Stimulated activated naive CD8-positive, alpha-beta T cell treated with anti-CD3 and anti-CD28 coated beads, Interleukin-15, Interleukin-2, amounts not matched to agents 100 ng/mL and 50 ng/mL, for 24 hours (primary cell): ENCODE measurements around the gene PDLIM7.

ENCODE experiments used
- H3K27ac Mint-ChIP-seq: one replicate; pipeline ENCODE4 v1.8.0; 2021; ENCODE audit warnings: mild to moderate bottlenecking, mixed read lengths
- H3K27me3 Mint-ChIP-seq: one replicate; pipeline ENCODE4 v1.8.0; 2021; ENCODE audit warnings: mixed read lengths
- H3K36me3 Mint-ChIP-seq: one replicate; pipeline ENCODE4 v1.8.0; 2021; ENCODE audit warnings: low read depth, mixed read lengths
- H3K4me1 Mint-ChIP-seq: one replicate; pipeline ENCODE4 v1.8.0; 2021; ENCODE audit warnings: low read depth, mixed read lengths
- H3K4me3 Mint-ChIP-seq: one replicate; pipeline ENCODE4 v1.8.0; 2021; ENCODE audit warnings: mild to moderate bottlenecking, mixed read lengths
- H3K9me3 Mint-ChIP-seq: one replicate; pipeline ENCODE4 v1.8.0; 2021; ENCODE audit warnings: mixed read lengths

Gene PDLIM7

GRCh38 chr5:177456976-177457851 lies 40.2 kb downstream of the PDLIM7 start:
- Mint-ChIP-seq H3K4me3 (peak overlapping the region; percentile 48), H3K36me3 (peaks cover 15% of the 10 kb centered on the region), H3K27me3 (no peaks in the 10 kb centered on the region), H3K27ac (no peak overlapping the region), H3K4me1 (peaks cover 32% of the 10 kb centered on the region), H3K9me3 (no peaks in the 10 kb centered on the region)

- H3K9me3 Mint-ChIP-seq = no peaks in the 10 kb centered on the region
- no peaks in the 10 kb centered on the region for H3K27me3 Mint-ChIP-seq
- no peak overlapping the region for H3K27ac Mint-ChIP-seq
- peaks cover 13% of the 10 kb centered on the region for H3K36me3 Mint-ChIP-seq
- peaks cover 32% of the 10 kb centered on the region for H3K4me1 Mint-ChIP-seq
- H3K4me3 Mint-ChIP-seq = peak overlapping the region; percentile 66
Observed at GRCh38 chr5:177456591-177456964, 40.8 kb downstream of the PDLIM7 start.

GRCh38 chr5:177455661-177456590 lies 41.5 kb downstream of the PDLIM7 start:
- Mint-ChIP-seq H3K9me3 (no peaks in the 10 kb centered on the region), H3K27me3 (no peaks in the 10 kb centered on the region), H3K27ac (peak overlapping the region; percentile 90), H3K4me1 (peaks cover 32% of the 10 kb centered on the region), H3K36me3 (peaks cover 9% of the 10 kb centered on the region), H3K4me3 (peak overlapping the region; percentile 87)

- H3K36me3 Mint-ChIP-seq = peaks cover 9% of the 10 kb centered on the region
- H3K4me1 Mint-ChIP-seq = peaks cover 32% of the 10 kb centered on the region
- peak overlapping the region; percentile 67 for H3K27ac Mint-ChIP-seq
- H3K27me3 Mint-ChIP-seq = no peaks in the 10 kb centered on the region
- no peaks in the 10 kb centered on the region for H3K9me3 Mint-ChIP-seq
- peak overlapping the region; percentile 87 for H3K4me3 Mint-ChIP-seq
Observed at GRCh38 chr5:177455036-177455660, 42.3 kb downstream of the PDLIM7 start.

DNA sequence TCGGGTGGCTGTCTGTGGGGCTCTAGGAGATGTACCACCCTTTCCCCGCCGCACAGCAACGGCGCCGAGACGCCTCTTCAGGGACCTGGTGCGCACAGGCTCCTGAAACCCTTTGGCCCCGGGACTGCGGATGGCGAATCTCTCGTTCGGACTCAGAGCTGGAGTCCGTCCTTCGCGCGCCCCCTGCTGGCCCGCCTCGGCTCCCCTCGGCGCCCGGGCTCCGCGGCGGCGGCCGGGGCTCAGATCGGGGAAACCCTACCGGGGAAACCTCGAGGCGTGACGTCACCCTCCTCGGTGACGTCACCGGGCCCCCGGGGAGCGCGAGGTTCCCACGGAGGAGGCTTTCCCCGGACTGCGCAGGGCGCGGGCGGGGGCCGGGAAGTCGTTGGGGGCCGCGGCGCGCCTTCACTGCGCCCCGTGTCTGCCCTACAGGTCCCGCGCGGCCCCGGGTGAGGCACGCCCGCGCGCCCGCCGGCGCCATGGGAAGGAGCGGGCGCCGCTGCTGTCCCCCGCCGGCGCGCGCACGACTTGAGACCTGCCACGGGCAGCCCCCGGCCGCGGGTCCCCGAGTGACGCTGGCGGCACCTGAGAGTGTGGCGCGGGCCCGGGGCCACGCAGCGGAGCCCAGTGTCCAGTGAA lies 42.9 kb downstream of the PDLIM7 start:
- H3K4me1 Mint-ChIP-seq = peaks cover 32% of the 10 kb centered on the region
- peak overlapping the region; percentile 87 for H3K4me3 Mint-ChIP-seq
- no peaks in the 10 kb centered on the region for H3K9me3 Mint-ChIP-seq
- peaks cover 9% of the 10 kb centered on the region for H3K36me3 Mint-ChIP-seq
- H3K27me3 Mint-ChIP-seq = no peaks in the 10 kb centered on the region
- H3K27ac Mint-ChIP-seq = no peak overlapping the region

DNA sequence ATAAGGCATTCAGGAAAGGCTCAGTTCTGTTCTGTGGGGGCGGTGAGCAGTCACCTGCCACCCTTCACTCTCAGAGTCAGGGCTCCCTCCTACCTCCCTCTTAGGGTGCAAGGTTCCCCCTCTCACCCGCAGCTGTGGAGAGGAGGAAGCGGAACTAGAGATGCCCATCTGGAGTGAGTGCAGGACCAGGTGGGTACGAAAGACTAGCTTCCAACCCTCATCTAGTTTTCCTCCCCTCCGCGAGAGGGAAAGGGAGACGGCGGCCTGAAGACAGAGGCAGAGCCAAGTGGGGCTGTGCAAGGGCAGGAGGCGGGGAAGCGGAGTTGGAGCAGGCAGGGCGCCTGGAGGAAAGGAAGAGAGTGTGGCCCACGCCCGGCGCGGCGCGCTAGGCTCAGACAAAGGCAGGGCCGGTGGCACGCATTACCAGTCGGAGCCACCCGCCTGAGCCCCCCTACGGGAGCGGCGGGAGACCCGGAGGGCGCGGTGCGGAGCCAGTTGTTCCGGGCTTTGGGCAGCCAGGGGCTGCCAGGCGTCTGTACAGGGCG lies 43.5 kb downstream of the PDLIM7 start:
- Mint-ChIP-seq H3K9me3 (no peaks in the 10 kb centered on the region), H3K4me1 (peaks cover 32% of the 10 kb centered on the region), H3K27me3 (no peaks in the 10 kb centered on the region), H3K4me3 (peak overlapping the region; percentile 87), H3K27ac (peak overlapping the region; percentile 63), H3K36me3 (peaks cover 9% of the 10 kb centered on the region)

DNA sequence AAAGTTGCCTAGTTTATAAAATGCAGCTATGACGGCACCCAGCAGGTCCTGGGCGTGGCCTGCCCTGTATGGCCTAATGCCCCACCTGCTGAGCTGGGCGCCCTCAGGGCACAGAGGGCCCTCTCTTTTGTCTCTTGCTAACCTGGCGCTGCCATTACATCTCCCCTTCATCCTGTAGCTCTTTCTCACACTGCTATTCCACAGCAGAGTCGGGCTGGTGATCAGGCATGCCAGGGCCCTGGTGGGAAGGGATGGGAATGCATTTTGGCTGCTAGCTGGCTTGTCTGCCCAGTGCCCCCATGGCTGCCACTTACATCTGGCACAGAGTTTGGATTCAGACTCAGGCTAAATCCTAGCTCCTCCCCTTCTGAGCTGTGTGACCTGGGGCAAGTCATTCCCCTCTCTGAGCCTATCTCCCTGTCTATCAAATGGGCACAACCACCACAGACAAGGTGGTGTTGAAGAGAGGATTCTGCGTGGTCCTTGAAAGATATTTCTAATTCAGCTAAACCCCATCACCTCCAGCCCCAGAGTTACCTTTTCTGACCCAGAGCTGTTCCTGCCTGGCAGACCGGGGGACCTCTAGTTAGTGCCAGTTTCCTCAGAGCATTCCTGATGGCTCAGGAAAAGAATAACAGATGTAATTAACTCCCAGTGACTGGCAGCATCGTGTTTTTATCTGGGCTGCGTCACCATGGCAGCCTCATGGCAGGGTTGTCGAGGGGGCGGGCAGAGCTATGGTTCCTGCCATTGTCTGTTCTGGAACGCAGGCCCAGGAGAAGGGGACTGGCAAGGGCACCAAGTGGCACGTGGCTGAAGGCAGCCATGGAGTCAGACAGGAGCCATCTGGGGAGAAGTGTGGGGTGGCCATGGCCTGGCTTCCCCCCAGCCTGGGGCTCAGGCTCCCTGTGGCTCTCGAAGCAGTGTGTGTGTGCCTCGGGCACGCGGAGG lies 44.4 kb downstream of the PDLIM7 start:
- Mint-ChIP-seq H3K9me3 (no peaks in the 10 kb centered on the region), H3K36me3 (peaks cover 9% of the 10 kb centered on the region), H3K4me1 (peaks cover 41% of the 10 kb centered on the region), H3K4me3 (peak overlapping the region; percentile 87), H3K27me3 (no peaks in the 10 kb centered on the region), H3K27ac (no peak overlapping the region)

- Mint-ChIP-seq H3K36me3 (no peaks in the 10 kb centered on the region), H3K4me3 (no peak overlapping the region), H3K9me3 (no peaks in the 10 kb centered on the region), H3K27ac (no peak overlapping the region), H3K4me1 (peaks cover 38% of the 10 kb centered on the region), H3K27me3 (no peaks in the 10 kb centered on the region)
Observed at GRCh38 chr5:177450667-177451424, 46.6 kb downstream of the PDLIM7 start.

DNA sequence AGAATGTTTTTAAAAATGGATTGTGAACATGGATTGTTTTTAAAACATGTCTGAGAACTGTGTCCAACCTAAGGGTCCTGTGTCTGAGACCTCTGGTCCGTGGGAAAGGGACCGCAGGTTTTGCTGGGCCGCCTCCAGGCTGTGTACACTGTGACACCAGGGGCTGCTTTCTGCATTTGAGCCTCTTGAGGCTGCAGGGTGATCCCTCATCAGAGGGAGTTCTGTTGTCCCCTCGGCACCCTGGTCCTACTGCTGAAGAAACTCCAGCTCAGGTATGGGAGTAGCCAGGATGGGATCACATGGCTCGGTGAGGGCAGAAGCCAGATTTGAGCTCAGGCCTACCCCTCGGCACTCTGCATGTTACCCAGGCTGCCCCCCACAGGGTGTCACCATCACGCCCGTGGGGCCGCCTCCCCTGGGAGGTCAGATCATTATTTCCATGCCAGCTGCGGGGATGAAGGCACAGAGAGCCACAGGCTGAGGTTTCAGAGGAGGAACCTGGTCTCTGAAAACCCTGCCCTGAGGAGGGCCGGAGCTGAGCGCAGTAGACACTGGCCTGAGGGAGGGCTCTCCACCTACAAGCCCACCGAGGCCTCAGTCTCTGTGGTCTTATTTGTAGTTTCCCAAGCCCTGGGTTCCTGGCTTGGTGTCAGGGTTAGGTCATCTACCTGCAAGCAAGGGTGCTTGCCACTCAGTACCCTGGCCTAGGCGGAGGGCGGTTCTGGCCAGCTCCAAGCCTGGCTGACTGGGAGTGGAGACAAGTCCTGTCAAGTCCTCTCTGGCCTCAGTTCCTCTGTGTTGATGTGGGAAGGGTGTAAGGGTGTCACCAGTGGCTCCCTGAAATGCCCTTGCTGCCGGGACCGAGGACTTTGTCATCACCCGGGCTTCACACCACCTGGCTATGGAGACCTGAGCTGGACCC lies 48.0 kb downstream of the PDLIM7 start:
- no peaks in the 10 kb centered on the region for H3K36me3 Mint-ChIP-seq
- no peak overlapping the region for H3K4me3 Mint-ChIP-seq
- no peak overlapping the region for H3K27ac Mint-ChIP-seq
- H3K27me3 Mint-ChIP-seq = no peaks in the 10 kb centered on the region
- H3K4me1 Mint-ChIP-seq = peaks cover 52% of the 10 kb centered on the region
- no peaks in the 10 kb centered on the region for H3K9me3 Mint-ChIP-seq

DNA sequence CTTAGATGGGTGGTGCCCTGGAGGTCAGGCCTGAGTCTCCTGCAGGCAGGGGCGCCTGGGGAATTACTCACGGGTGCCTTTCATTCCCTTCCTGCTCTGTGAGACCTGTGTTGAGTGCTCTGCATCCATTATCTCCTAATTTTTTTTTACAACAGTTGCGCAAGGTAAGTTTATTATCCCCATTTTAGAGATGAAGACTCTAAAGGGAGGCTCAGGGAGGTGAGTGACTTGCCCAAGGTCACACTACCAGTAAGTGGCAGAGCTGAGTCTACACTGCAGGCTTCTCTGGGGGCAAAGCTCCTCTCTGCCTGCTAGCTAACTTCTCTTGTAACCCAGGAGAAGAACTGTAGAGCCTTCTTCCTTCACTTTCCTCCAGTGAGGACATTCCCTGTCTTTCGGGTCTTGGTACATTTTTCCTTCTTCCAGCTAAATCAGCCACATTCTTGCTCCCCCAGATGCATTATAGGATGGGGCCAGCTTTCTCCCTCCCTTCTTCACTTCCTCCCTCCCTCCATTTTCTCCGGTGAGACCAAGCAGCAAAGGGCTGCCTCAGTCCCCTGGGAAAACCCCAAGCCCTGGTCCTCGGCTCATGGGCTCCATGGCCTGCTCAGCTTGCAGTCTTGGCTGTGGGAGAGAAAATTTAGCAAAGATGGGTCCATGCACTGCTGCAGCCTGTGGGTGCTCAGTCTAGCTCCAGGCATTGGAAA lies 49.0 kb downstream of the PDLIM7 start:
- Mint-ChIP-seq H3K4me1 (peaks cover 53% of the 10 kb centered on the region), H3K9me3 (no peaks in the 10 kb centered on the region), H3K27me3 (no peaks in the 10 kb centered on the region), H3K4me3 (peak overlapping the region; percentile 75), H3K36me3 (no peaks in the 10 kb centered on the region), H3K27ac (peak overlapping the region; percentile 84)

- Mint-ChIP-seq H3K27me3 (no peaks in the 10 kb centered on the region), H3K9me3 (no peaks in the 10 kb centered on the region), H3K36me3 (no peaks in the 10 kb centered on the region), H3K4me3 (peak overlapping the region; percentile 75), H3K27ac (peak overlapping the region; percentile 77), H3K4me1 (peaks cover 46% of the 10 kb centered on the region)
Observed at GRCh38 chr5:177447611-177448243, 49.7 kb downstream of the PDLIM7 start.
